GM12874 (cell line): ENCODE data around the gene SRSF5.

Source experiments
- TF ChIP-seq, protein P1 (sequence below): IDR thresholded peaks from 2 replicates; pipeline ENCODE4 v1.5.1; 2011; ENCODE audit warnings: low read depth, mild to moderate bottlenecking, control low read depth, low read length, moderate library complexity; ENCODE audit not compliant: insufficient read depth

The SRSF5 gene

DNA sequence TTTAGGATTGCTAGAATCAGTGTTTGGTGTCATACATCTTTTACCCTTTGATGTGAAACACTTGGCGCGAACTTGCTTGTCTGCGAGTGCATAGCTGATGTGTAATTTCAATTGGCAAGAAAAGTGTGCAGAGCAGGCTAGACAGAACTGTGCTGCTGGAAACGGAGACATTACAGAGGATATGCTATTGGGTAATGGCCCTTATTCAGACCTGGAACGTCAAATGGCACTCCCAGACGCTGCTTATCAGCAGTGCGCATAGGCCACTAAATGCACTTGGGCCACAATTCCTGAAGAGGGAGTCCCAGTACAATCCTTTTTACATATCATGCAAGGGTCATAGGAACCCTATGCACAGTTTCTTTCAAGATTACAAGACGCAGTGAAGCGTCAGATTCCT, 45.8 kb downstream of the SRSF5 start:
- TF ChIP-seq, protein P1, sequence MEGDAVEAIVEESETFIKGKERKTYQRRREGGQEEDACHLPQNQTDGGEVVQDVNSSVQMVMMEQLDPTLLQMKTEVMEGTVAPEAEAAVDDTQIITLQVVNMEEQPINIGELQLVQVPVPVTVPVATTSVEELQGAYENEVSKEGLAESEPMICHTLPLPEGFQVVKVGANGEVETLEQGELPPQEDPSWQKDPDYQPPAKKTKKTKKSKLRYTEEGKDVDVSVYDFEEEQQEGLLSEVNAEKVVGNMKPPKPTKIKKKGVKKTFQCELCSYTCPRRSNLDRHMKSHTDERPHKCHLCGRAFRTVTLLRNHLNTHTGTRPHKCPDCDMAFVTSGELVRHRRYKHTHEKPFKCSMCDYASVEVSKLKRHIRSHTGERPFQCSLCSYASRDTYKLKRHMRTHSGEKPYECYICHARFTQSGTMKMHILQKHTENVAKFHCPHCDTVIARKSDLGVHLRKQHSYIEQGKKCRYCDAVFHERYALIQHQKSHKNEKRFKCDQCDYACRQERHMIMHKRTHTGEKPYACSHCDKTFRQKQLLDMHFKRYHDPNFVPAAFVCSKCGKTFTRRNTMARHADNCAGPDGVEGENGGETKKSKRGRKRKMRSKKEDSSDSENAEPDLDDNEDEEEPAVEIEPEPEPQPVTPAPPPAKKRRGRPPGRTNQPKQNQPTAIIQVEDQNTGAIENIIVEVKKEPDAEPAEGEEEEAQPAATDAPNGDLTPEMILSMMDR: no peak

DNA sequence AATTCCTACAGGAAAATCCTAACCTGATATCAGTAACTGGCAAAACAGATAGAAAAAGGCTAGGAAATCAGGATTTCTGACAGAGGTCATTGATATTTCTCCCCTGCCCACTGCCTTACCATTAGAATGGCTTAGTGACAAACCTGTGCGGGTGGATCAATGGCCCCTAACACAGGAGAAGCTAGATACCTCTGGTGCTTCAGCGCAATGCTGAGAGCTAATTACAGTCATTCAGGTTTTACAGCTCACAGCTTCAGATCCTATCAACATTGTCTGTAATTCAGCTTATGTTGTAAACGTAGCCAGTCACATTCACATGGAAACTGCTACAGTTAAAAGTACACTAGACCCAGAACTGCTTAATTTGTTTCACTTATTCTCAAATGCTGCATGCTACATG, 47.5 kb downstream of the SRSF5 start:
- TF ChIP-seq, protein P1: no peak

DNA sequence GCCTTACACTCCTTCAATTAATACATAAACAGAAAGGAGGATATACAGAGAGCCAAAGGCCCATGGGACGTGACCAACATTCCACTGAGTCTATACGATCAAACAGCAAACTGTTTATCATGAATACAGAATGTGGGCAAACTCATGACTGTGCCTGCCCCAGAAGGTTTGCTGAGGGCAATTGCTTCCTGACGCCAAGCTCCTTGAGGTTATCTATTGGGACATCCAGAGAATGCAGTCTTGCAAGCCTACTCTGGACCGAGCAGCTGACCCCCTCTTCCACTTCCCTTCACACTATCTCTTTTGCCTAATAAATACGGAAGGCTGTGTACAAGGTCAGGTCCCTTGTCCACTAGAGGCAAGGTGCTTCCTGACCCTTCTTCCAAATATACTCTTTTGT, 48.6 kb downstream of the SRSF5 start:
- TF ChIP-seq, protein P1: no peak

DNA sequence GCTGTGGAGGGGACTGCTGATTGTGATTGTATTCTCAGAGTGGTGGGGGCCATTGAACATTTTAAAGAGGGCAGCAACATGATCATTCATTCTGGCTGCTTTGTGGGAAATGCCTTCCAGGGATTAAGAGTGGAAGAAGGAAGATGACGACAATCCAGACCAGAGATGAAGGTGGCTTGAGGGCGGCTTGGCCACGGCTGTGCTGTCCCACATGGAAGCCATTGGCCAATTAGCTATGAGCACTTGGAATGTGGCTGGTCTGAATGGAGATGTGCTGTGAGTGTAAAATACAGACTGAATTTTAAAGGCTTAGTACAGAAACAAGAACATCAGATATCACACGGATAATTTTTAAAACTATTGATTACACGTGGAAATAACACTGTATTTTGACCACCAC, 49.3 kb downstream of the SRSF5 start:
- TF ChIP-seq, protein P1: no peak

DNA sequence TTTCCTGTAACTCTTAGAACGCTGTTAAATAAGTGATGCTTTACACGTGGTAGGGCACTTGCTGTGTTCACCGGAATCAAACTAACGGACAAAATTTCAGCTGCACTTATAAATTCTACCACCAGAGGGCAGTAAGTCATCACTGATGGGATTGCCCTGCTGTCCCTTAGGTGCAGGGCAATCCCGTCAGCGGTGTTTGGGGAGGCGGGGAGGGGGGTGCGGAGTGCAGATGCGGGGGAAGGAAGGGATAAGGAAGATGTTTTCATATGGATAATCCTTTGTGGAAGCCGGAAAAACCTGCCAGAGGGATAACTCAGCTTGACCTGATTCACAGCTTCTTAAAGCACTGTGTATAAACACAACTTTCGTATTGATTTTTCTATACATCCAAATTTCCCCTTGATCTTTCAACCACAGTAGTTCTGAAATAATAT, 51.8 kb downstream of the SRSF5 start:
- TF ChIP-seq, protein P1: peak; percentile 80

DNA sequence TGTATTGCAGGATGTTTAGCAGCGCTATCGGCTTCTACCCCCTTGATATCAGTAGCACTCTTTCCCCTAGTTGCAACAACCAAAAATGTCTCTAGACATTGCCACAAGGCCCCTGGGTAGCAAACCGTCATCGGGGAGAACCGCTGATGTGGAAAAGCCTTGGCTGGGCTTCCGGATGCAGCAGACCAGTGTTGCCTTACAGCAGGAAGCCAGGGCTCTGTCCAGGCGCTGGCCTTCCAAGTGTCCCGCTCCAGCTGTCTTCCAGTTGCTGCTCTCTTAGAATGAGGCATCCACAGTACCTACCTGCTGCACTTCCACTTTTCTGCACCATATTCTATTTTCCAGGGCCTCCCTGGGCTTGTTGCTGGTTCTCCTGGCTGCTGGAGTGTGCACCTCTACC, 52.7 kb downstream of the SRSF5 start:
- TF ChIP-seq, protein P1: no peak

DNA sequence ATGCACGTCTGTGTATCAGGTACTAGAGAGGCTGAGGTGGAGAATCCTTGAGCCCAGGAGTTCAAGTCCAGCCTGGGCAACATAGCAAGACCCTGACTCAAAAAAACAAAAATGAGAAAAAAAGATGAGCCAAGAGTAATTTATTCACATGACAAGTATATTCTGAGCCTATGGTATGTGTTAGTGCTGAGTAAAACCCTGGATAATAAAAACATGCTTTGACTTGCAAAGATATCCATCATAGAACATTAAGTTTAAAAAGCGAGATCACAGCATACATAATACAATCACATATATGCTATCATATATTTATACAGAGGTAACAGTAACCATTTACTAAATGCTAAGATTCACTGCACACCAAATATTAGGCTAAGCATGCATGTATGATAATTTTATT, 54.0 kb downstream of the SRSF5 start:
- TF ChIP-seq, protein P1: no peak
